Keratinocyte (primary cell): ENCODE results near the gene PROM1. TPM values are rescaled to one million over a fixed set of nuclear protein-coding genes. Genes with fewer than 3 reads are reported as not detected.

Experiments used
- DNase-seq: peaks from one replicate; pipeline ENCODE4 v3.0.0-alpha.2; 2011; ENCODE audit warnings: low read depth, missing footprints, low spot score
- FAIRE-seq: peaks from 2 replicates; lab custom pipeline; 2011; peaks lifted over from hg19 to GRCh38; lab: Jason Lieb, UNC
- H2AFZ ChIP-seq: 2 replicates; pipeline ENCODE4 v1.6.0; 2012; ENCODE audit warnings: low read length, control low read depth, inconsistent platforms; ENCODE audit not compliant: control insufficient read depth
- H3K27ac ChIP-seq: 2 replicates; pipeline ENCODE4 v1.5.1; 2011; ENCODE audit warnings: low read length; ENCODE audit not compliant: control insufficient read depth, insufficient read depth
- H3K27me3 ChIP-seq: 3 replicates; pipeline ENCODE4 v1.6.0; 2011; ENCODE audit warnings: low read length; ENCODE audit not compliant: control insufficient read depth, insufficient read depth; ENCODE audit errors: extremely low read depth
- H3K36me3 ChIP-seq, 2 experiments: 2 replicates in 1 of 2; 3 replicates in 1 of 2; pipeline ENCODE4 v1.5.1; 2011; ENCODE audit warnings: low read length in 2 of 2, mild to moderate bottlenecking in 1 of 2; ENCODE audit not compliant: control insufficient read depth in 2 of 2, insufficient read depth in 2 of 2; ENCODE audit errors: extremely low read depth in 1 of 2
- H3K4me1 ChIP-seq: 3 replicates; pipeline ENCODE4 v1.5.1; 2011; ENCODE audit warnings: low read length; ENCODE audit not compliant: control insufficient read depth, insufficient read depth; ENCODE audit errors: extremely low read depth
- H3K4me2 ChIP-seq: 3 replicates; pipeline ENCODE4 v1.6.0; 2011; ENCODE audit warnings: low read depth, low read length; ENCODE audit not compliant: control insufficient read depth, insufficient read depth; ENCODE audit errors: extremely low read depth
- H3K4me3 ChIP-seq, 3 experiments: fragments of 200-600 bp in 1 of 3; sonication (generic) in 1 of 3; 2 replicates in 2 of 3; 3 replicates in 1 of 3; pipeline ENCODE4 v1.5.1; 2011 to 2016; ENCODE audit warnings: low read length in 3 of 3, mild to moderate bottlenecking in 3 of 3, control low read depth in 2 of 3, inconsistent platforms in 1 of 3, low read depth in 1 of 3, mixed read lengths in 1 of 3, mixed run types in 1 of 3, moderate library complexity in 1 of 3; ENCODE audit not compliant: control insufficient read depth in 2 of 3, insufficient read depth in 2 of 3; ENCODE audit errors: extremely low read depth in 1 of 3
- H3K79me2 ChIP-seq: 2 replicates; pipeline ENCODE4 v1.6.0; 2012; ENCODE audit warnings: low read length; ENCODE audit not compliant: control insufficient read depth, insufficient read depth
- H3K9ac ChIP-seq: 3 replicates; pipeline ENCODE4 v1.6.0; 2011; ENCODE audit warnings: low read length; ENCODE audit not compliant: control insufficient read depth, insufficient read depth; ENCODE audit errors: extremely low read depth
- H3K9me1 ChIP-seq: 3 replicates; pipeline ENCODE4 v1.6.0; 2011; ENCODE audit warnings: low read length; ENCODE audit not compliant: control insufficient read depth, insufficient read depth; ENCODE audit errors: extremely low read depth
- H3K9me3 ChIP-seq: 2 replicates; pipeline ENCODE4 v1.5.1; 2012; ENCODE audit warnings: low read depth, low read length; ENCODE audit not compliant: control insufficient read depth
- H4K20me1 ChIP-seq: 3 replicates; pipeline ENCODE4 v1.6.0; 2011; ENCODE audit warnings: low read length; ENCODE audit not compliant: control insufficient read depth, insufficient read depth; ENCODE audit errors: extremely low read depth
- EZH2 ChIP-seq: IDR thresholded peaks from one replicate; pipeline ENCODE4 v1.6.1; 2012; ENCODE audit warnings: inconsistent platforms, mild to moderate bottlenecking, low read length, moderate library complexity
- dilution Hi-C: fragments of 300-500 bp; cut with MboI; formaldehyde crosslinking; loops from one replicate; pipeline ENCODE4 v1.7.0; 2020; ENCODE audit warnings: low sequenced_read_pairs; ENCODE audit not compliant: extremely low pct_ligation_motif_present
- polyA plus RNA-seq, 5 experiments: library from polyadenylated mRNA; depleted of rRNA in 3 of 5; stranded (reverse) in 3 of 5; stranded (forward) in 1 of 5; unstranded in 1 of 5; fragments of >200 nt; gene quantifications; 1 replicate in 1 of 5; 2 replicates in 3 of 5; 3 replicates in 1 of 5; pipeline versions ENCODE4 v1.2.1 to v1.2.3, GENCODE V29; 2011 to 2012; ENCODE audit warnings: missing spikeins in 2 of 5, low read depth in 1 of 5, low replicate concordance in 1 of 5
- TF ChIP-seq, protein P1 (sequence below), 3 experiments: IDR thresholded peaks in 1 of 3; conservative IDR thresholded peaks in 1 of 3; optimal IDR thresholded peaks in 1 of 3; 2 replicates in 2 of 3; 3 replicates in 1 of 3; pipeline versions ENCODE3 to v1.5.1; 2011; ENCODE audit warnings: low read length in 3 of 3, mild to moderate bottlenecking in 3 of 3, moderate library complexity in 2 of 3, control low read depth in 1 of 3, inconsistent platforms in 1 of 3; ENCODE audit not compliant: insufficient read depth in 2 of 3; ENCODE audit errors: extremely low read depth in 1 of 3

The PROM1 gene
- polyA plus RNA-seq, 1 donor (not counting 4 experiments of a cell fraction or from before 2014, with no cell fraction given): not detected

DNA sequence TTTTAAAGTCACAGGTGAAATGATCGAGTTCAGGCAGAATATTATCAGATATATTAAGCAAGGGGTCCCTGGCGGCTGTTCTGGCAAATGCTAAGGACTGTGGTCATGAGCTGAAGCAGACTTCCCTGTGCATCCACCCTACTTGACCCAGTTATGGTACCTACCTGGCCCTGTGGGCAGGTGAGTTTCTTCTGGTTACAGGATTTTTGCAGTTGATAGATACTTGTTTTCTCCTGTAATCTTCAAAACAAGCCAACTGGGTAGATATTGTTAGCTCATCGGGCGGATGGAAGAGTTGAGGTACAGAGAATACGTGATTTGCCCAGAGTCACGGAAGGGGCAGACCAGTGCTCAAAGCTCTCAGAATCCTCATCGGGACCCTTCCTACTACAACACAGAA, 18.5 kb upstream of the PROM1 start:
- FAIRE-seq: no peak
- dilution Hi-C loops: no loop called here

DNA sequence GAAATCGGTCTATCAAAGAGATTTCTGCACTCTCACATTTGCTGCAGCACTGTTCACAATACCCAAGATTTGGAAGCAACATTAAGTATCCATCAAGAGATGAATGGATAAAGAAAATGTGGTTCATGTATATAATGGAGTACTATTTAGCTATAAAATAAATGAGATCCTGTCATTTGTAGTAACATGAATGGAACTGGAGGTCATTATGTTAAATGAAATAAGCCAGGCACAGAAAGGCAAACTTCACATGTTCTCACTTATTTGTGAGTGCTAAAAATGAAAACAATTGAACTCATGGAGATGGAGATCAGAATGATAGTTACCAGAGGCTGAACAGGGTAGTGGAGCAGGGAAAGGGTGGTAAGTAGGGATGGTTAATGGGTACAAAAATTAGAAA, 17.0 kb upstream of the PROM1 start:
- DNase-seq (no peak), FAIRE-seq (no peak)
- TF ChIP-seq, protein P1, sequence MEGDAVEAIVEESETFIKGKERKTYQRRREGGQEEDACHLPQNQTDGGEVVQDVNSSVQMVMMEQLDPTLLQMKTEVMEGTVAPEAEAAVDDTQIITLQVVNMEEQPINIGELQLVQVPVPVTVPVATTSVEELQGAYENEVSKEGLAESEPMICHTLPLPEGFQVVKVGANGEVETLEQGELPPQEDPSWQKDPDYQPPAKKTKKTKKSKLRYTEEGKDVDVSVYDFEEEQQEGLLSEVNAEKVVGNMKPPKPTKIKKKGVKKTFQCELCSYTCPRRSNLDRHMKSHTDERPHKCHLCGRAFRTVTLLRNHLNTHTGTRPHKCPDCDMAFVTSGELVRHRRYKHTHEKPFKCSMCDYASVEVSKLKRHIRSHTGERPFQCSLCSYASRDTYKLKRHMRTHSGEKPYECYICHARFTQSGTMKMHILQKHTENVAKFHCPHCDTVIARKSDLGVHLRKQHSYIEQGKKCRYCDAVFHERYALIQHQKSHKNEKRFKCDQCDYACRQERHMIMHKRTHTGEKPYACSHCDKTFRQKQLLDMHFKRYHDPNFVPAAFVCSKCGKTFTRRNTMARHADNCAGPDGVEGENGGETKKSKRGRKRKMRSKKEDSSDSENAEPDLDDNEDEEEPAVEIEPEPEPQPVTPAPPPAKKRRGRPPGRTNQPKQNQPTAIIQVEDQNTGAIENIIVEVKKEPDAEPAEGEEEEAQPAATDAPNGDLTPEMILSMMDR (optimal IDR thresholded peaks at IDR 0.05 in 1 of 3, IDR thresholded peaks at IDR 0.05 in 1 of 3, conservative IDR thresholded peaks at IDR 0.05 in 1 of 3; ENCODE audit: extremely low read depth in 1 of 3, insufficient read depth in 2 of 3, low read length in 3 of 3): no peak
- no peak for TF ChIP-seq EZH2
- no peaks in the 10 kb centered on the region for H3K9me3 ChIP-seq
- no peak overlapping the region for H3K9ac ChIP-seq
- H3K36me3 ChIP-seq: no peaks in the 10 kb centered on the region
- H3K9me1 ChIP-seq: no peaks in the 10 kb centered on the region
- H4K20me1 ChIP-seq: no peaks in the 10 kb centered on the region
- dilution Hi-C loops: no loop called here
- H2AFZ ChIP-seq: no peak overlapping the region
- H3K4me1 ChIP-seq: no peaks in the 10 kb centered on the region
- H3K27ac ChIP-seq: no peak overlapping the region
- peaks cover 8% of the 10 kb centered on the region for H3K27me3 ChIP-seq
- H3K79me2 ChIP-seq: no peaks in the 10 kb centered on the region
- H3K4me2 ChIP-seq: no peak overlapping the region
- H3K4me3 ChIP-seq: no peak overlapping the region

More for the DNA sequence above, 18.5 kb upstream of the PROM1 start:
- Histone ChIP-seq H3K9ac (no peak overlapping the region), H3K4me3 (no peak overlapping the region), H4K20me1 (no peaks in the 10 kb centered on the region), H3K9me1 (no peaks in the 10 kb centered on the region), H2AFZ (no peak overlapping the region), H3K79me2 (no peaks in the 10 kb centered on the region), H3K4me2 (no peak overlapping the region), H3K27me3 (peaks cover 5% of the 10 kb centered on the region), H3K27ac (no peak overlapping the region), H3K4me1 (no peaks in the 10 kb centered on the region), H3K9me3 (no peaks in the 10 kb centered on the region), H3K36me3 (no peaks in the 10 kb centered on the region)
- TF ChIP-seq, protein P1 (optimal IDR thresholded peaks at IDR 0.05 in 1 of 3, IDR thresholded peaks at IDR 0.05 in 1 of 3, conservative IDR thresholded peaks at IDR 0.05 in 1 of 3; ENCODE audit: extremely low read depth in 1 of 3, insufficient read depth in 2 of 3, low read length in 3 of 3): no peak
- no peak for TF ChIP-seq EZH2
- no peak for DNase-seq
